H1 (cell line): ENCODE data around the gene TMEM202. TPM values are rescaled to one million over a fixed set of nuclear protein-coding genes. Genes with fewer than 3 reads are reported as not detected.
"Not testable (repeated sequence)": the region's sequence is repeated elsewhere in the genome, so short reads cannot be mapped to it uniquely, and the experiment has no call there.

Experiments
- CTCF ChIA-PET: fragments of 300-600 bp; sonication (Branson Sonifier 250); formaldehyde crosslinking; loops from one replicate; lab custom pipeline; 2021; ENCODE audit not compliant: partially characterized antibody; lab: Charles Lee
- POLR2A ChIA-PET: fragments of 300-600 bp; sonication (Branson Sonifier 250); formaldehyde crosslinking; loops from one replicate; lab custom pipeline; 2021; ENCODE audit warnings: inconsistent platforms; ENCODE audit not compliant: partially characterized antibody; lab: Charles Lee
- DNase-seq, 2 experiments: peaks; one replicate each; pipeline versions ENCODE4 v3.0.0 to v3.0.0-alpha.2; 2010 to 2022; ENCODE audit warnings: low spot score in 2 of 2, low read depth in 1 of 2, mixed read lengths in 1 of 2
- FAIRE-seq: peaks from 2 replicates; lab custom pipeline; 2011; peaks lifted over from hg19 to GRCh38; lab: Jason Lieb, UNC
- H2AFZ ChIP-seq: 2 replicates; pipeline ENCODE4 v1.8.1; 2012; ENCODE audit warnings: low read length, inconsistent platforms
- H2AK5ac ChIP-seq: 2 replicates; pipeline ENCODE4 v1.6.1; 2013; ENCODE audit warnings: low read depth, low read length
- H2BK120ac ChIP-seq: replicated peaks from 2 replicates; pipeline ENCODE3; 2013; ENCODE audit warnings: low read depth, low read length, inconsistent platforms
- H2BK12ac ChIP-seq: 2 replicates; pipeline ENCODE4 v1.6.1; 2013; ENCODE audit warnings: low read depth, low read length
- H2BK15ac ChIP-seq: 2 replicates; pipeline ENCODE4 v1.6.1; 2013; ENCODE audit warnings: low read length
- H2BK20ac ChIP-seq: 2 replicates; pipeline ENCODE4 v1.6.1; 2013; ENCODE audit warnings: low read length
- H2BK5ac ChIP-seq: 2 replicates; pipeline ENCODE4 v1.6.1; 2013; ENCODE audit warnings: low read depth, low read length
- H3K14ac ChIP-seq: 2 replicates; pipeline ENCODE4 v1.6.1; 2013; ENCODE audit warnings: inconsistent platforms; ENCODE audit not compliant: insufficient read length
- H3K18ac ChIP-seq: 2 replicates; pipeline ENCODE4 v1.6.1; 2013; ENCODE audit warnings: low read length; ENCODE audit errors: extremely low read depth
- H3K23ac ChIP-seq: 2 replicates; pipeline ENCODE4 v1.6.1; 2013; ENCODE audit warnings: inconsistent platforms; ENCODE audit not compliant: insufficient read length
- H3K23me2 ChIP-seq: 2 replicates; pipeline ENCODE4 v1.6.1; 2013; ENCODE audit warnings: low read depth, low read length
- H3K27ac ChIP-seq: 2 replicates; pipeline ENCODE4 v1.6.1; 2011; ENCODE audit warnings: low read depth, low read length, inconsistent platforms
- H3K27me3 ChIP-seq, 4 experiments: replicated peaks in 1 of 4; 1 replicate in 1 of 4; 2 replicates in 3 of 4; pipeline versions ENCODE4 v1.6.1 to v1.8.1; 2011 to 2013; ENCODE audit warnings: low read length in 3 of 4, mild to moderate bottlenecking in 3 of 4, inconsistent platforms in 2 of 4, mixed read lengths in 2 of 4, moderate library complexity in 1 of 4; ENCODE audit not compliant: control insufficient read depth in 3 of 4, insufficient read depth in 3 of 4; ENCODE audit errors: extremely low read depth in 1 of 4
- H3K36me3 ChIP-seq, 4 experiments: 2 replicates each; pipeline versions ENCODE4 v1.6.1 to v1.8.1; 2011 to 2013; ENCODE audit warnings: mild to moderate bottlenecking in 4 of 4, low read length in 3 of 4, moderate library complexity in 2 of 4, control low read depth in 1 of 4, inconsistent platforms in 1 of 4; ENCODE audit not compliant: insufficient read depth in 4 of 4, control insufficient read depth in 2 of 4
- H3K4ac ChIP-seq: replicated peaks from 2 replicates; pipeline ENCODE3; 2013; ENCODE audit warnings: low read length, low read depth, mixed read lengths, inconsistent platforms; ENCODE audit not compliant: insufficient read length
- H3K4me1 ChIP-seq, 4 experiments: replicated peaks in 1 of 4; 1 replicate in 1 of 4; 2 replicates in 3 of 4; pipeline versions ENCODE4 v1.6.1 to v1.8.1; 2011 to 2013; ENCODE audit warnings: low read length in 3 of 4, inconsistent platforms in 2 of 4, mixed read lengths in 1 of 4; ENCODE audit not compliant: insufficient read depth in 4 of 4, control insufficient read depth in 3 of 4
- H3K4me2 ChIP-seq, 2 experiments: 2 replicates each; pipeline versions ENCODE4 v1.6.1 to v1.8.1; 2011 to 2013; ENCODE audit warnings: low read depth in 2 of 2, low read length in 2 of 2, control low read depth in 1 of 2, inconsistent platforms in 1 of 2, mild to moderate bottlenecking in 1 of 2; ENCODE audit not compliant: insufficient read depth in 1 of 2
- H3K4me3 ChIP-seq, 4 experiments: fragments of 200-600, 300-600 bp in 1 of 4; sonication (generic), shearing (Covaris generic), sonication (Bioruptor Twin) in 1 of 4; 2 replicates each; pipeline versions ENCODE4 v1.5.1 to v1.8.1; 2011 to 2016; ENCODE audit warnings: low read length in 4 of 4, low read depth in 3 of 4, control low read depth in 2 of 4, inconsistent platforms in 2 of 4, mild to moderate bottlenecking in 2 of 4, mixed read lengths in 1 of 4, moderate library complexity in 1 of 4; ENCODE audit not compliant: insufficient read depth in 2 of 4; ENCODE audit errors: extremely low read depth in 1 of 4
- H3K56ac ChIP-seq: replicated peaks from 2 replicates; pipeline ENCODE3; 2013; ENCODE audit warnings: low read depth, mild to moderate bottlenecking, mixed read lengths, low read length, inconsistent platforms; ENCODE audit not compliant: insufficient read length
- H3K79me1 ChIP-seq: 2 replicates; pipeline ENCODE4 v1.6.1; 2013; ENCODE audit warnings: low read depth, low read length, control low read depth
- H3K79me2 ChIP-seq, 2 experiments: 2 replicates each; pipeline versions ENCODE4 v1.6.1 to v1.8.1; 2012 to 2013; ENCODE audit warnings: low read length in 2 of 2, mild to moderate bottlenecking in 2 of 2, inconsistent platforms in 1 of 2; ENCODE audit not compliant: insufficient read depth in 2 of 2, control insufficient read depth in 1 of 2
- H3K9ac ChIP-seq, 4 experiments: replicated peaks in 1 of 4; 1 replicate in 1 of 4; 2 replicates in 3 of 4; pipeline versions ENCODE4 v1.6.1 to v1.8.1; 2011 to 2013; ENCODE audit warnings: low read depth in 3 of 4, low read length in 3 of 4, control low read depth in 2 of 4, mild to moderate bottlenecking in 2 of 4, moderate library complexity in 2 of 4, inconsistent platforms in 1 of 4; ENCODE audit errors: extremely low read depth in 1 of 4
- H3K9me3 ChIP-seq, 2 experiments: 2 replicates each; pipeline versions ENCODE4 v1.6.1 to v1.8.1; 2012 to 2013; ENCODE audit warnings: mild to moderate bottlenecking in 2 of 2, moderate library complexity in 2 of 2, control low read depth in 1 of 2, inconsistent platforms in 1 of 2, low read depth in 1 of 2, low read length in 1 of 2, mixed read lengths in 1 of 2; ENCODE audit not compliant: insufficient read depth in 2 of 2
- H4K20me1 ChIP-seq, 2 experiments: replicated peaks in 1 of 2; 2 replicates each; pipeline versions ENCODE3 to v1.8.1; 2011 to 2013; ENCODE audit warnings: inconsistent platforms in 2 of 2, low read length in 2 of 2, mild to moderate bottlenecking in 1 of 2; ENCODE audit not compliant: insufficient read depth in 2 of 2, control insufficient read depth in 1 of 2
- H4K5ac ChIP-seq: 2 replicates; pipeline ENCODE4 v1.6.1; 2013; ENCODE audit warnings: low read length, low read depth, mixed read lengths, inconsistent platforms; ENCODE audit not compliant: insufficient read length
- H4K8ac ChIP-seq: 2 replicates; pipeline ENCODE4 v1.8.0; 2013; ENCODE audit warnings: mild to moderate bottlenecking, moderate library complexity, low read length, inconsistent platforms; ENCODE audit not compliant: insufficient read depth; ENCODE audit errors: extremely low read depth
- H4K91ac ChIP-seq: replicated peaks from 2 replicates; pipeline ENCODE3; 2013; ENCODE audit warnings: low read length, mixed read lengths, inconsistent platforms; ENCODE audit not compliant: insufficient read length
- CBX8 ChIP-seq: fragments of 300-800, 300-1000 bp; sonication (generic); IDR thresholded peaks from 2 replicates; pipeline ENCODE4 v1.7.1; 2016; ENCODE audit warnings: low read depth, low read length, borderline replicate concordance
- CTBP2 ChIP-seq: IDR thresholded peaks from 2 replicates; pipeline ENCODE4 v1.7.0; 2011; ENCODE audit warnings: borderline replicate concordance, mild to moderate bottlenecking, moderate library complexity, mixed read lengths, low read length; ENCODE audit not compliant: insufficient read depth, insufficient read length
- NRF1 ChIP-seq: IDR thresholded peaks from 2 replicates; pipeline ENCODE4 v1.6.1; 2011; ENCODE audit warnings: mild to moderate bottlenecking, low read depth, low read length, improper control_type of control experiment
- SAP30 ChIP-seq: fragments of 300-600 bp; sonication (generic); IDR thresholded peaks from 2 replicates; pipeline ENCODE4 v1.7.1; 2012; ENCODE audit warnings: low read length, moderate library complexity, mild to moderate bottlenecking, inconsistent platforms; ENCODE audit not compliant: insufficient read depth, insufficient replicate concordance
- WGBS, 2 experiments: shearing (Covaris generic) in 1 of 2; methylation state at CpG; one replicate each; pipeline versions ENCODE4 v1.1.6 to v1.1.7; 2013 to 2015; ENCODE audit warnings: low lambda C conversion rate in 2 of 2, mixed read lengths in 2 of 2, inconsistent platforms in 1 of 2, low coverage in 1 of 2, missing lambda C conversion rate in 1 of 2; ENCODE audit not compliant: insufficient replicate concordance in 2 of 2, insufficient coverage in 1 of 2, insufficient read length in 1 of 2; ENCODE audit errors: extremely low coverage in 1 of 2, missing lambda C conversion rate in 1 of 2; 5-methylcytosine and 5-hydroxymethylcytosine counted together
- polyA plus RNA-seq, 7 experiments: library from polyadenylated mRNA; depleted of rRNA in 3 of 7; stranded (reverse) in 5 of 7; unstranded in 2 of 7; fragments of >200 nt in 5 of 7; fragments of 200-250 nt in 2 of 7; gene quantifications; 1 replicate in 5 of 7; 2 replicates in 1 of 7; 4 replicates in 1 of 7; pipeline versions ENCODE4 v1.2.1 to v1.2.3, GENCODE V29; 2011 to 2013; ENCODE audit warnings: missing spikeins in 2 of 7, mixed read lengths in 2 of 7
- total RNA-seq: library from RNA; stranded (reverse); fragmentation: NEBNext Ultra II Directional; extraction: Animal tissue kit (Norgen Biotek cat#: 25700); gene quantifications from 2 replicates; pipeline ENCODE4 v1.2.1, GENCODE V29; 2021

TMEM202 gene
- total and polyA plus RNA-seq, 2 of the 8 experiments (the other 6 are each of a cell fraction or from before 2014, with no cell fraction given) = not detected

GRCh38 chr15:72377331-72377730 is 20.8 kb upstream of the TMEM202 start (continued):
- TF ChIP-seq CTBP2 (no peak), SAP30 (no peak), NRF1 (no peak), CBX8 (no peak)

- H3K9ac ChIP-seq, CTCF ChIA-PET, H3K27me3 ChIP-seq, H2BK12ac ChIP-seq, H3K4me2 ChIP-seq, H3K18ac ChIP-seq, H3K4me1 ChIP-seq, H2AFZ ChIP-seq, H4K91ac ChIP-seq, FAIRE-seq, H3K14ac ChIP-seq, H4K5ac ChIP-seq, H3K79me1 ChIP-seq, H3K36me3 ChIP-seq, H3K4ac ChIP-seq, H2BK5ac ChIP-seq, DNase-seq, H3K23ac ChIP-seq, H3K9me3 ChIP-seq, H2BK20ac ChIP-seq, H2BK120ac ChIP-seq, H3K27ac ChIP-seq, POLR2A ChIA-PET, H3K56ac ChIP-seq, H2AK5ac ChIP-seq, H2BK15ac ChIP-seq, H3K4me3 ChIP-seq, H4K20me1 ChIP-seq, H4K8ac ChIP-seq: not testable (repeated sequence)
- peaks cover 11% of the 10 kb centered on the region; the same call in 1 of the 2 replicates for H3K23me2 ChIP-seq
- WGBS, 2 experiments = 92% methylated on average over 3 of the region's 3 CpGs; no CpG with 5 or more reads in 1 of the 2 experiments
- peaks cover 0 to 11% of the 10 kb centered on the region in 2 experiments; a peak in 2 of 4 replicates for H3K79me2 ChIP-seq
Observed at GRCh38 chr15:72379106-72379505, 19.0 kb upstream of the TMEM202 start.
